HepG2 (cell line): ENCODE results near the gene WDR87. TPM values are rescaled to one million over a fixed set of nuclear protein-coding genes. Genes with fewer than 3 reads are reported as not detected.

ENCODE experiments used
- ATAC-seq: fragments of 200-7000 bp; cut with Tn5 transposase; 3 replicates; pipeline ENCODE4 v1.9.1; 2020; ENCODE audit warnings: mild to moderate bottlenecking, moderate library complexity
- BruUV-seq: library from RNA; stranded (reverse); fragments of 400-500 nt; replicated peaks from 2 replicates; lab custom pipeline; 2021; lab: Mats Ljungman, UMichigan
- CTCF ChIA-PET: fragments of 300-600 bp; formaldehyde crosslinking; extraction: SDS; loops from one replicate; lab custom pipeline; 2021; ENCODE audit warnings: low total read pairs, inconsistent platforms, low intra/inter-chr PET ratio; lab: Yijun Ruan, JAX
- POLR2A ChIA-PET: fragments of 350-600 bp; sonication (Branson Sonifier 250); formaldehyde crosslinking; loops from one replicate; lab custom pipeline; 2020; ENCODE audit warnings: antibody characterized with exemption, inconsistent platforms; lab: Yijun Ruan, JAX
- DNase-seq: peaks from one replicate; pipeline ENCODE4 v3.0.0-alpha.2; 2015; ENCODE audit warnings: low spot score
- FAIRE-seq: peaks from 3 replicates; lab custom pipeline; 2011; peaks lifted over from hg19 to GRCh38; lab: Jason Lieb, UNC
- H2AFZ ChIP-seq: one replicate; pipeline ENCODE4 v1.6.1; 2011; ENCODE audit warnings: low read length, inconsistent platforms
- H3K27ac ChIP-seq: fragments of 300-600 bp; 3 replicates; pipeline ENCODE4 v1.8.0; 2011; ENCODE audit warnings: mixed run types, mild to moderate bottlenecking, mixed read lengths, low read length, inconsistent platforms; ENCODE audit not compliant: insufficient read depth; ENCODE audit errors: extremely low read length
- H3K27me3 ChIP-seq, 2 experiments: fragments of 200-600 bp in 1 of 2; 2 replicates in 1 of 2; 3 replicates in 1 of 2; pipeline versions ENCODE4 v1.6.0 to v1.8.0; 2011; ENCODE audit warnings: low read length in 2 of 2, mild to moderate bottlenecking in 2 of 2, moderate library complexity in 2 of 2, inconsistent platforms in 1 of 2; ENCODE audit not compliant: insufficient read depth in 2 of 2, control insufficient read depth in 1 of 2
- H3K36me3 ChIP-seq, 2 experiments: fragments of 200-600 bp in 1 of 2; replicated peaks in 1 of 2; 2 replicates in 1 of 2; 3 replicates in 1 of 2; pipeline versions ENCODE4 v1.5.1 to v1.8.0; 2011; ENCODE audit warnings: low read length in 2 of 2, inconsistent platforms in 1 of 2; ENCODE audit not compliant: insufficient read depth in 2 of 2, control insufficient read depth in 1 of 2
- H3K4me1 ChIP-seq: 2 replicates; pipeline ENCODE4 v1.5.1; 2012; ENCODE audit warnings: low read length, inconsistent platforms; ENCODE audit not compliant: insufficient read depth
- H3K4me2 ChIP-seq: 2 replicates; pipeline ENCODE4 v1.6.0; 2011; ENCODE audit warnings: low read depth, low read length, inconsistent platforms
- H3K4me3 ChIP-seq, 3 experiments: fragments of 200-600 bp in 1 of 3; sonication (generic), shearing (Covaris generic) in 1 of 3; replicated peaks in 1 of 3; 2 replicates each; pipeline ENCODE4 v1.5.1; 2011 to 2016; ENCODE audit warnings: low read length in 3 of 3, inconsistent platforms in 2 of 3, low read depth in 2 of 3, mild to moderate bottlenecking in 2 of 3, control low read depth in 1 of 3, mixed read lengths in 1 of 3; ENCODE audit not compliant: insufficient read depth in 1 of 3
- H3K79me2 ChIP-seq: one replicate; pipeline ENCODE4 v1.6.1; 2011; ENCODE audit warnings: low read length, inconsistent platforms; ENCODE audit not compliant: insufficient read depth
- H3K9ac ChIP-seq: 2 replicates; pipeline ENCODE4 v1.6.0; 2011; ENCODE audit warnings: mild to moderate bottlenecking, low read depth, low read length, inconsistent platforms; ENCODE audit not compliant: insufficient read depth
- H3K9me3 ChIP-seq: 2 replicates; pipeline ENCODE4 v1.5.1; 2012; ENCODE audit warnings: mild to moderate bottlenecking, low read length
- H4K20me1 ChIP-seq: 2 replicates; pipeline ENCODE4 v1.6.0; 2011; ENCODE audit warnings: inconsistent platforms, mild to moderate bottlenecking, low read length, moderate library complexity; ENCODE audit not compliant: insufficient read depth
- MAFK ChIP-seq, 2 experiments: IDR thresholded peaks in 1 of 2; conservative IDR thresholded peaks in 1 of 2; 2 replicates each; pipeline ENCODE4 v1.6.1; 2011; ENCODE audit warnings: improper control_type of control experiment in 2 of 2, low read length in 2 of 2
- ZNF121 ChIP-seq: sonication (generic); formaldehyde crosslinking; IDR thresholded peaks from 2 replicates; pipeline ENCODE4 v1.5.0; 2020; ENCODE audit warnings: mild to moderate bottlenecking, missing genetic modification reagents
- ZNF234 ChIP-seq: sonication (generic); formaldehyde crosslinking; conservative IDR thresholded peaks from 2 replicates; pipeline ENCODE4 v1.5.1; 2020; ENCODE audit warnings: mild to moderate bottlenecking, missing genetic modification reagents
- ZNF350 ChIP-seq: sonication (generic); formaldehyde crosslinking; IDR thresholded peaks from 2 replicates; pipeline ENCODE4 v1.4.0; 2020; ENCODE audit warnings: mild to moderate bottlenecking, low read depth, missing genetic modification reagents, borderline replicate concordance
- ZNF468 ChIP-seq: sonication (generic); formaldehyde crosslinking; IDR thresholded peaks from 2 replicates; pipeline ENCODE4 v1.8.0; 2022; ENCODE audit warnings: mild to moderate bottlenecking, moderate library complexity, missing genetic modification reagents
- WGBS: methylation state at CpG from one replicate; pipeline ENCODE4 v1.1.6; 2017; ENCODE audit warnings: low lambda C conversion rate; 5-methylcytosine and 5-hydroxymethylcytosine counted together
- in situ Hi-C: cut with HindIII; loops from 2 replicates; pipeline ENCODE4 v1.10.0; 2017; ENCODE audit warnings: low pct_unique_long_range_greater_than_20kb; ENCODE audit not compliant: extremely low pct_ligation_motif_present
- intact Hi-C: fragments of 100-400 bp; cut with micrococcal nuclease; formaldehyde crosslinking; loops from one replicate; pipeline ENCODE4 v1.10.0; 2022; ENCODE audit not compliant: unreplicated experiment
- polyA plus RNA-seq, 8 experiments: library from polyadenylated mRNA; depleted of rRNA in 3 of 8; stranded (reverse) in 7 of 8; unstranded in 1 of 8; fragments of >200 nt; fragmentation: Illumina TruSeq in 4 of 8; extraction: Trizol in 4 of 8; gene quantifications; 2 replicates each; pipeline versions ENCODE4 v1.2.1 to v1.2.3, GENCODE V29; 2011 to 2016; ENCODE audit warnings: low read depth in 4 of 8, missing spikeins in 1 of 8, mixed read lengths in 1 of 8; ENCODE audit not compliant: insufficient read depth in 1 of 8
- total RNA-seq, 5 experiments: library from RNA; depleted of rRNA; stranded (reverse); fragments of >200 nt; fragmentation: Illumina TruSeq; extraction: Trizol; gene quantifications; 2 replicates each; pipeline ENCODE4 v1.2.3, GENCODE V29; 2016; ENCODE audit warnings: low read depth in 1 of 5

The WDR87 gene
- total and polyA plus RNA-seq, 2 of the 13 experiments (the other 11 are each of a cell fraction or from before 2014, with no cell fraction given): not detected

DNA sequence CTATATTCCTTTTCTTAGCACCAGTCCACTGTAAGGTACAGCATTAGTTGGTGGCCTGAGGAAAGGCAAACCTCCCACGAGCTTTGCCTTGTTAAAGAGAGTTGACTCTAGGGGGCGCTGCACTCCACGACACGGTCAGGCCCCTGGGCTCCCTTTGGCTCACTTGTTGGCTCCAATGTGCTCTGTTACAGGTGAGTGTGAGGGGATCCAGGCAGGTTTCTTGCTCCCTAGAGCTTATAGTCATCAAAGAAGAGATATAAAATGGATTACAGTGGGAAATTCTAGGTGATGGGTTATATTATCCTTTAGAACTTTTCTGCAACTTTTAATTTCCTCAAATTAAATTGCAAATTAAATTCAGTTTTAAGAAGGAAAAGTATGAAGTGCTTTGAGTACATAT, 3.7 kb downstream of the WDR87 start (continued):
- no peak for TF ChIP-seq ZNF468 (CRISPR knock-in tag)

DNA sequence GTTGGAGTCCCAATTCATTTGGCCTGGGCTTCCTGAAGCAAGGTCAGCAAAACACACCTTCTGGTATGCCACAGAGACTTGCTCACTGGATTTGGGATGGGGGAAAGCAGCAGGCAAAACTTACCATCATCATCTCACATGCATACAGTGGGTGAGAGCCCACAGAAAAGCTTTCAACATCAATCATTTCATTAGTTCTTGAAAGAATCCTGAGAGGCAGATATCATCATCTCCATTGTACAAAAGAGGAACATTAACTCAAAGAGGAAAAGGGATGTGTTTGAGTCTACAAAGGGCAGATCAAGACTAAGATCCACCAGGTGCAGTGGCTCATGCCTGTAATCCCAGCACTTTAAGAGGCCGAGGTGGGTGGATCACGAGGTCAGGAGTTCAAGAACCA, 6.4 kb downstream of the WDR87 start:
- intact Hi-C loops: loop anchor here (2.0 kb wide), 1 partner anchor 325 kb away; the partner anchor contains the start of gene DPF1
- FAIRE-seq: no peak
- H3K4me2 ChIP-seq: no peak overlapping the region
- in situ Hi-C loops: loop anchor here (5.0 kb wide), 2 partner anchors 87 to 172 kb away; no protein-coding TSS in a partner anchor
- H3K9ac ChIP-seq: no peak overlapping the region
- no peak for ATAC-seq
- no peaks in the 10 kb centered on the region for H4K20me1 ChIP-seq
- H3K36me3 ChIP-seq: no peaks in the 10 kb centered on the region
- peaks cover 0 to 3% of the 10 kb centered on the region in 2 experiments; a peak in 1 of 5 replicates for H3K27me3 ChIP-seq
- WGBS: 0% methylated on average over 2 of the region's 2 CpGs
- no TSS peak for BruUV-seq
- TF ChIP-seq MAFK (conservative IDR thresholded peaks at IDR 0.05 in 1 of 2, IDR thresholded peaks at IDR 0.05 in 1 of 2; ENCODE audit: low read length in 2 of 2) (0 out of 4 replicates have a peak, but pooled peaks have one; percentile 13 to 28), ZNF234 (no peak)
- no peak overlapping the region for H2AFZ ChIP-seq
- no peak for DNase-seq
- POLR2A ChIA-PET: no interaction called here
- H3K4me1 ChIP-seq: no peaks in the 10 kb centered on the region
- H3K79me2 ChIP-seq: no peaks in the 10 kb centered on the region
- no peak overlapping the region for H3K4me3 ChIP-seq
- H3K27ac ChIP-seq: no peak overlapping the region
- CTCF ChIA-PET: interaction anchor here (1.8 kb wide), 1 partner anchor 196 kb away, joined by 11 read pairs; no protein-coding TSS in a partner anchor
- no peaks in the 10 kb centered on the region for H3K9me3 ChIP-seq

DNA sequence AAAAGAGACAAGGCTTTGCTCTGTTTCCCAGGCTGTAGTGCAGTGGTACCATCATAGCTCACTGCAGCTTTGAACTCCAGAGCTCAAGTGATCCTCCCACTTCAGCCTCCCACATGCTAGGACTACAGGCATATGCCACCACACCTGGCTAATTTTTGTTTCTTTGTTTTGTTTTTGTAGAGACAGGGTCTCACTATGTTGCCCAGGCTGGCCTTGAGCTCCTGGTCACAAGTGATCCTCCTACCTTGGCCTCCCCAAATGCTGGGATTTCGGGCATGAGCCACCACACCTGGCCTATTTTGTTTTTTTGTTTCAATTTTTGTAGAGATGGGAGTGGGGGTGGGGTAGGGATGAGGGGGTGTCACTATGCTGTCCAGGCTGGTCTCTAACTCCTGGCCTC, 6.9 kb downstream of the WDR87 start:
- Histone ChIP-seq H3K79me2 (no peaks in the 10 kb centered on the region), H3K4me3 (no peak overlapping the region), H3K9ac (no peak overlapping the region), H3K27me3 (peaks cover 0 to 3% of the 10 kb centered on the region in 2 experiments; a peak in 1 of 5 replicates), H3K4me1 (no peaks in the 10 kb centered on the region), H4K20me1 (no peaks in the 10 kb centered on the region), H3K27ac (no peak overlapping the region), H3K36me3 (no peaks in the 10 kb centered on the region), H3K4me2 (no peak overlapping the region), H3K9me3 (no peaks in the 10 kb centered on the region), H2AFZ (no peak overlapping the region)
- WGBS: 0% methylated on average over 1 of the region's 1 CpG
- DNase-seq (no peak), FAIRE-seq (no peak), ATAC-seq (no peak)
- TF ChIP-seq ZNF350 (CRISPR knock-in tag): no peak
- TF ChIP-seq ZNF121 (CRISPR knock-in tag): peak; percentile 75
- in situ Hi-C loops (no loop called here), intact Hi-C loops (loop anchor here (2.0 kb wide), 1 partner anchor 325 kb away; the partner anchor contains the start of gene DPF1)
- ChIA-PET POLR2A (no interaction called here), CTCF (interaction anchor here (1.8 kb wide), 1 partner anchor 196 kb away, joined by 11 read pairs; no protein-coding TSS in a partner anchor)
- no TSS peak for BruUV-seq
